HepG2 (cell line): ENCODE results near the gene LRRC28. TPM values are rescaled to one million over a fixed set of nuclear protein-coding genes. Genes with fewer than 3 reads are reported as not detected.

Experiments
- ARID2 ChIP-seq: sonication (generic); formaldehyde crosslinking; IDR thresholded peaks from 2 replicates; pipeline ENCODE4 v1.8.1; 2022; ENCODE audit warnings: mild to moderate bottlenecking, missing genetic modification reagents, borderline replicate concordance
- CEBPG ChIP-seq: IDR thresholded peaks from 2 replicates; pipeline ENCODE4 v1.6.1; 2016
- DMAP1 ChIP-seq: IDR thresholded peaks from 2 replicates; pipeline ENCODE4 v1.6.1; 2016
- DPF2 ChIP-seq: sonication (generic); formaldehyde crosslinking; IDR thresholded peaks from 2 replicates; pipeline ENCODE4 v1.4.0; 2020; ENCODE audit warnings: mild to moderate bottlenecking, low read depth, missing genetic modification reagents, borderline replicate concordance
- EED ChIP-seq: sonication (generic); formaldehyde crosslinking; IDR thresholded peaks from 2 replicates; pipeline ENCODE4 v1.5.0; 2020; ENCODE audit warnings: mild to moderate bottlenecking, missing genetic modification reagents
- GTF3A ChIP-seq: sonication (generic); formaldehyde crosslinking; conservative IDR thresholded peaks from 2 replicates; pipeline ENCODE4 v1.4.0; 2020; ENCODE audit warnings: mild to moderate bottlenecking, missing genetic modification reagents
- KDM3A ChIP-seq: IDR thresholded peaks from 2 replicates; pipeline ENCODE4 v1.6.1; 2018; ENCODE audit warnings: low read depth, missing compliant biosample characterization
- MED13 ChIP-seq: sonication (generic); formaldehyde crosslinking; IDR thresholded peaks from 2 replicates; pipeline ENCODE4 v1.5.0; 2020; ENCODE audit warnings: missing genetic modification reagents
- NR2F1 ChIP-seq, 2 experiments: fragments of 450-650 bp in 1 of 2; formaldehyde crosslinking in 1 of 2; IDR thresholded peaks; 2 replicates each; pipeline versions ENCODE4 v1.5.0 to v1.6.1; 2016 to 2020; ENCODE audit warnings: mild to moderate bottlenecking in 1 of 2, missing compliant biosample characterization in 1 of 2, missing genetic modification reagents in 1 of 2, moderate library complexity in 1 of 2
- PLRG1 ChIP-seq: fragments of 450-650 bp; conservative IDR thresholded peaks from 2 replicates; pipeline ENCODE4 v1.6.1; 2016
- PRMT3 ChIP-seq: sonication (generic); formaldehyde crosslinking; IDR thresholded peaks from 2 replicates; pipeline ENCODE4 v1.8.1; 2022; ENCODE audit warnings: low read depth, mild to moderate bottlenecking, moderate library complexity, missing genetic modification reagents, borderline replicate concordance
- RBFOX2 ChIP-seq: fragments of 200-400 bp; formaldehyde crosslinking; IDR thresholded peaks from 2 replicates; pipeline ENCODE4 v1.6.1; 2017; ENCODE audit warnings: low read depth, mild to moderate bottlenecking, low read length
- SOX13 ChIP-seq, 3 experiments: fragments of 450-650 bp in 1 of 3; sonication (generic) in 1 of 3; formaldehyde crosslinking in 1 of 3; IDR thresholded peaks in 2 of 3; conservative IDR thresholded peaks in 1 of 3; 2 replicates each; pipeline versions ENCODE4 v1.5.0 to v1.6.1; 2016 to 2020; ENCODE audit warnings: antibody characterized with exemption in 1 of 3, mild to moderate bottlenecking in 1 of 3, missing compliant biosample characterization in 1 of 3, missing genetic modification reagents in 1 of 3, moderate library complexity in 1 of 3
- SOX5 ChIP-seq: IDR thresholded peaks from 2 replicates; pipeline ENCODE4 v1.6.1; 2016; ENCODE audit warnings: borderline replicate concordance
- SPEN ChIP-seq: sonication (generic); formaldehyde crosslinking; IDR thresholded peaks from 2 replicates; pipeline ENCODE4 v1.5.1; 2020; ENCODE audit warnings: low read depth, mild to moderate bottlenecking, missing genetic modification reagents
- SRSF1 ChIP-seq: fragments of 200-400 bp; formaldehyde crosslinking; optimal IDR thresholded peaks from 2 replicates; pipeline ENCODE3; 2017; ENCODE audit warnings: mild to moderate bottlenecking, low read depth, low read length, moderate library complexity
- YEATS2 ChIP-seq: sonication (generic); formaldehyde crosslinking; IDR thresholded peaks from 2 replicates; pipeline ENCODE4 v1.4.0; 2020; ENCODE audit warnings: missing genetic modification reagents, borderline replicate concordance
- ZFY ChIP-seq: sonication (generic); formaldehyde crosslinking; IDR thresholded peaks from 2 replicates; pipeline ENCODE4 v1.4.0; 2020; ENCODE audit warnings: missing genetic modification reagents
- ZNF12 ChIP-seq: sonication (generic); formaldehyde crosslinking; IDR thresholded peaks from 2 replicates; pipeline ENCODE4 v1.5.0; 2020; ENCODE audit warnings: missing genetic modification reagents
- ZNF264 ChIP-seq: sonication (generic); formaldehyde crosslinking; IDR thresholded peaks from 2 replicates; pipeline ENCODE4 v1.4.0; 2020; ENCODE audit warnings: missing genetic modification reagents
- ZSCAN25 ChIP-seq: sonication (generic); formaldehyde crosslinking; IDR thresholded peaks from 2 replicates; pipeline ENCODE4 v1.8.0; 2022; ENCODE audit warnings: mild to moderate bottlenecking, missing genetic modification reagents
- polyA plus RNA-seq, 8 experiments: library from polyadenylated mRNA; depleted of rRNA in 3 of 8; stranded (reverse) in 7 of 8; unstranded in 1 of 8; fragments of >200 nt; fragmentation: Illumina TruSeq in 4 of 8; extraction: Trizol in 4 of 8; gene quantifications; 2 replicates each; pipeline versions ENCODE4 v1.2.1 to v1.2.3, GENCODE V29; 2011 to 2016; ENCODE audit warnings: low read depth in 4 of 8, missing spikeins in 1 of 8, mixed read lengths in 1 of 8; ENCODE audit not compliant: insufficient read depth in 1 of 8
- total RNA-seq, 5 experiments: library from RNA; depleted of rRNA; stranded (reverse); fragments of >200 nt; fragmentation: Illumina TruSeq; extraction: Trizol; gene quantifications; 2 replicates each; pipeline ENCODE4 v1.2.3, GENCODE V29; 2016; ENCODE audit warnings: low read depth in 1 of 5
- TF ChIP-seq, protein P1 (sequence below): sonication (generic); formaldehyde crosslinking; IDR thresholded peaks from 2 replicates; pipeline ENCODE4 v1.5.0; 2020; ENCODE audit warnings: mild to moderate bottlenecking, missing genetic modification reagents, borderline replicate concordance
- TF ChIP-seq, protein P2 (sequence below): sonication (generic); formaldehyde crosslinking; IDR thresholded peaks from 2 replicates; pipeline ENCODE4 v1.4.0; 2020; ENCODE audit warnings: missing genetic modification reagents

LRRC28 gene
- total and polyA plus RNA-seq, 2 of the 13 experiments (the other 11 are each of a cell fraction or from before 2014, with no cell fraction given): 17.5 to 21.3 TPM

DNA sequence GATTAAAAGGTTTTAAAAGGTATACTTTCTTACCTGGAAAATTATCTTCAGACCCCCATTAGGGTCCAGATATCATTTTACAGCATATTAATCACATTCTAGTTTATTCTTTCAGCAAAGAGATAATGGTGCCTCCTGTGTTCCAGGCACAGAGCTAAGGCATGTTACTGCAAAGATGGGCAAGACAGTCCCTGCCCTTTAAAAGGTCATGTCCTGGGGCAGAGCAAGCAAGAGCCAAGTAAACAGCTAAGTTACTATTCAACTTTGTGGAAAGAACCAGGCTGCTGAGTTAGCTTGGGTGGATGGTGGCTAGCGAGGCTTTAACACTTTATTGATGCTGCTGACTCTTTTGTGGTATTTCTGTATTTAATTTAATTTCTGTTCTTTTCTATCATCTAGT is 75.0 kb downstream of the LRRC28 start (continued):
- TF ChIP-seq EED (CRISPR knock-in tag) (no peak), NR2F1 (CRISPR knock-in tag; IDR thresholded peaks at IDR 0.05) (peak; percentile 53 to 95; a peak in 3 of 4 replicates), ARID2 (CRISPR knock-in tag) (no peak), MED13 (CRISPR knock-in tag) (no peak), SPEN (no peak), PRMT3 (no peak), KDM3A (CRISPR knock-in tag) (no peak), CEBPG (CRISPR knock-in tag) (peak; percentile 56), GTF3A (CRISPR knock-in tag) (no peak), ZSCAN25 (no peak), DMAP1 (CRISPR knock-in tag) (peak; percentile 43; the same call in 1 of the 2 replicates), ZNF12 (CRISPR knock-in tag) (no peak), RBFOX2 (peak; percentile 37; the same call in 1 of the 2 replicates), ZNF264 (CRISPR knock-in tag) (no peak), ZFY (CRISPR knock-in tag) (no peak), SOX13 (IDR thresholded peaks at IDR 0.05) (no peak), SOX13 (CRISPR knock-in tag; conservative IDR thresholded peaks at IDR 0.05 in 1 of 2, IDR thresholded peaks at IDR 0.05 in 1 of 2) (peak in 1 of 2 experiments; percentile 78; a peak in 2 of 4 replicates), YEATS2 (CRISPR knock-in tag) (no peak), PLRG1 (no peak), SRSF1 (no peak), DPF2 (CRISPR knock-in tag) (no peak), SOX5 (CRISPR knock-in tag) (peak; percentile 67; the same call in 1 of the 2 replicates)
- TF ChIP-seq, protein P1, sequence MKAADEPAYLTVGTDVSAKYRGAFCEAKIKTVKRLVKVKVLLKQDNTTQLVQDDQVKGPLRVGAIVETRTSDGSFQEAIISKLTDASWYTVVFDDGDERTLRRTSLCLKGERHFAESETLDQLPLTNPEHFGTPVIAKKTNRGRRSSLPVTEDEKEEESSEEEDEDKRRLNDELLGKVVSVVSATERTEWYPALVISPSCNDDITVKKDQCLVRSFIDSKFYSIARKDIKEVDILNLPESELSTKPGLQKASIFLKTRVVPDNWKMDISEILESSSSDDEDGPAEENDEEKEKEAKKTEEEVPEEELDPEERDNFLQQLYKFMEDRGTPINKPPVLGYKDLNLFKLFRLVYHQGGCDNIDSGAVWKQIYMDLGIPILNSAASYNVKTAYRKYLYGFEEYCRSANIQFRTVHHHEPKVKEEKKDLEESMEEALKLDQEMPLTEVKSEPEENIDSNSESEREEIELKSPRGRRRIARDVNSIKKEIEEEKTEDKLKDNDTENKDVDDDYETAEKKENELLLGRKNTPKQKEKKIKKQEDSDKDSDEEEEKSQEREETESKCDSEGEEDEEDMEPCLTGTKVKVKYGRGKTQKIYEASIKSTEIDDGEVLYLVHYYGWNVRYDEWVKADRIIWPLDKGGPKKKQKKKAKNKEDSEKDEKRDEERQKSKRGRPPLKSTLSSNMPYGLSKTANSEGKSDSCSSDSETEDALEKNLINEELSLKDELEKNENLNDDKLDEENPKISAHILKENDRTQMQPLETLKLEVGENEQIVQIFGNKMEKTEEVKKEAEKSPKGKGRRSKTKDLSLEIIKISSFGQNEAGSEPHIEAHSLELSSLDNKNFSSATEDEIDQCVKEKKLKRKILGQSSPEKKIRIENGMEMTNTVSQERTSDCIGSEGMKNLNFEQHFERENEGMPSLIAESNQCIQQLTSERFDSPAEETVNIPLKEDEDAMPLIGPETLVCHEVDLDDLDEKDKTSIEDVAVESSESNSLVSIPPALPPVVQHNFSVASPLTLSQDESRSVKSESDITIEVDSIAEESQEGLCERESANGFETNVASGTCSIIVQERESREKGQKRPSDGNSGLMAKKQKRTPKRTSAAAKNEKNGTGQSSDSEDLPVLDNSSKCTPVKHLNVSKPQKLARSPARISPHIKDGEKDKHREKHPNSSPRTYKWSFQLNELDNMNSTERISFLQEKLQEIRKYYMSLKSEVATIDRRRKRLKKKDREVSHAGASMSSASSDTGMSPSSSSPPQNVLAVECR (CRISPR knock-in tag): no peak
- TF ChIP-seq, protein P2, sequence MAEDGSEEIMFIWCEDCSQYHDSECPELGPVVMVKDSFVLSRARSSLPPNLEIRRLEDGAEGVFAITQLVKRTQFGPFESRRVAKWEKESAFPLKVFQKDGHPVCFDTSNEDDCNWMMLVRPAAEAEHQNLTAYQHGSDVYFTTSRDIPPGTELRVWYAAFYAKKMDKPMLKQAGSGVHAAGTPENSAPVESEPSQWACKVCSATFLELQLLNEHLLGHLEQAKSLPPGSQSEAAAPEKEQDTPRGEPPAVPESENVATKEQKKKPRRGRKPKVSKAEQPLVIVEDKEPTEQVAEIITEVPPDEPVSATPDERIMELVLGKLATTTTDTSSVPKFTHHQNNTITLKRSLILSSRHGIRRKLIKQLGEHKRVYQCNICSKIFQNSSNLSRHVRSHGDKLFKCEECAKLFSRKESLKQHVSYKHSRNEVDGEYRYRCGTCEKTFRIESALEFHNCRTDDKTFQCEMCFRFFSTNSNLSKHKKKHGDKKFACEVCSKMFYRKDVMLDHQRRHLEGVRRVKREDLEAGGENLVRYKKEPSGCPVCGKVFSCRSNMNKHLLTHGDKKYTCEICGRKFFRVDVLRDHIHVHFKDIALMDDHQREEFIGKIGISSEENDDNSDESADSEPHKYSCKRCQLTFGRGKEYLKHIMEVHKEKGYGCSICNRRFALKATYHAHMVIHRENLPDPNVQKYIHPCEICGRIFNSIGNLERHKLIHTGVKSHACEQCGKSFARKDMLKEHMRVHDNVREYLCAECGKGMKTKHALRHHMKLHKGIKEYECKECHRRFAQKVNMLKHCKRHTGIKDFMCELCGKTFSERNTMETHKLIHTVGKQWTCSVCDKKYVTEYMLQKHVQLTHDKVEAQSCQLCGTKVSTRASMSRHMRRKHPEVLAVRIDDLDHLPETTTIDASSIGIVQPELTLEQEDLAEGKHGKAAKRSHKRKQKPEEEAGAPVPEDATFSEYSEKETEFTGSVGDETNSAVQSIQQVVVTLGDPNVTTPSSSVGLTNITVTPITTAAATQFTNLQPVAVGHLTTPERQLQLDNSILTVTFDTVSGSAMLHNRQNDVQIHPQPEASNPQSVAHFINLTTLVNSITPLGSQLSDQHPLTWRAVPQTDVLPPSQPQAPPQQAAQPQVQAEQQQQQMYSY (CRISPR knock-in tag): no peak
